ENCODE data around the gene CHCHD3. TPM values are rescaled to one million over a fixed set of nuclear protein-coding genes. Genes with fewer than 3 reads are reported as not detected.

Gene CHCHD3
- polyA plus RNA-seq, 2 of the 4 experiments (the other 2 are of a cell fraction): 96.7 to 139 TPM

DNA sequence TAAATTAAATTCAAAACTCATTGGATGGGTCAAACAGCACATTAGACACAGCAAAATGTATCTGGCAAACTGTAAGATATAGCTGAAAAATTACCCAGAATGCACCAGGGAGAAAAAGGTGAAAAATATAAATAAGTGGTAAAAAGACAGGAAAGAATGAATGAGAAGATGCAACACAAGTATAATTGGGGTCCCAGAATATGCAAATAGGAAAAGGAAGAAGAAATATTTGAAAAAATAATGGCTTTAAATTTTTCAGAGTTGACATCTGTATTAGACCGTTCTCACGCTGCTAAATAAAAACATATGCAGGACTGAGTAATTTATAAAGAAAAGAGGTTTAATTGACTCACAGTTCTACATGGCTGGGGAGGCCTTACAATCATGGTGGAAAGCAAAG is 337.9 kb downstream of the CHCHD3 start:
- no peak for TF ChIP-seq NFE2L2 (conservative IDR thresholded peaks at IDR 0.05; ENCODE audit: low read length)
- ChIA-PET CTCF (no interaction called here), POLR2A (no interaction called here)
- DNase-seq (ENCODE audit: low read depth in 1 of 2, low spot score in 1 of 2) (no peak), ATAC-seq (no peak), FAIRE-seq (no peak)
- H3K4me1 ChIP-seq: peaks cover 19% of the 10 kb centered on the region
- 38% methylated on average over 2 of the region's 2 CpGs for WGBS (ENCODE audit: missing lambda C conversion rate)
- peaks cover 40% of the 10 kb centered on the region for H3K9me3 ChIP-seq
- no peak overlapping the region for H3K4me3 ChIP-seq
- H3K27ac ChIP-seq: no peak overlapping the region
- H3K4me2 ChIP-seq: no peak overlapping the region

GRCh38 chr7:132742189-132742612 is 339.7 kb downstream of the CHCHD3 start:
- ChIA-PET POLR2A (no interaction called here), CTCF (interaction anchor here (0.6 to 1.3 kb wide), 2 partner anchors 38 to 162 kb away, joined by 3 to 4 read pairs; no protein-coding TSS in a partner anchor)
- Histone ChIP-seq H3K4me3 (no peak overlapping the region), H3K9me3 (peaks cover 40% of the 10 kb centered on the region), H3K4me1 (peaks cover 35% of the 10 kb centered on the region), H3K27ac (peak overlapping the region; percentile 14 to 25; a peak in 3 of 6 replicates), H3K4me2 (peak overlapping the region; percentile 19; the same call in 2 of the 3 replicates)
- DNase-seq (ENCODE audit: low read depth in 1 of 2, low spot score in 1 of 2) (peak; percentile 13 to 78), ATAC-seq (peak in 1 of 2 experiments; percentile 54; a peak in 3 of 6 replicates), FAIRE-seq (peak; percentile 7)
- no peak for TF ChIP-seq NR3C1 (IDR thresholded peaks at IDR 0.05)
- TF ChIP-seq EHMT2 (IDR thresholded peaks at IDR 0.05; ENCODE audit: low read depth): no peak
- TF ChIP-seq KDM5A (IDR thresholded peaks at IDR 0.05): no peak
- TF ChIP-seq FOXS1 (CRISPR knock-in tag; IDR thresholded peaks at IDR 0.05): no peak
- TF ChIP-seq RARB (CRISPR knock-in tag; IDR thresholded peaks at IDR 0.05): no peak
- TF ChIP-seq EP300 (IDR thresholded peaks at IDR 0.05): no peak
- TF ChIP-seq, protein P1, sequence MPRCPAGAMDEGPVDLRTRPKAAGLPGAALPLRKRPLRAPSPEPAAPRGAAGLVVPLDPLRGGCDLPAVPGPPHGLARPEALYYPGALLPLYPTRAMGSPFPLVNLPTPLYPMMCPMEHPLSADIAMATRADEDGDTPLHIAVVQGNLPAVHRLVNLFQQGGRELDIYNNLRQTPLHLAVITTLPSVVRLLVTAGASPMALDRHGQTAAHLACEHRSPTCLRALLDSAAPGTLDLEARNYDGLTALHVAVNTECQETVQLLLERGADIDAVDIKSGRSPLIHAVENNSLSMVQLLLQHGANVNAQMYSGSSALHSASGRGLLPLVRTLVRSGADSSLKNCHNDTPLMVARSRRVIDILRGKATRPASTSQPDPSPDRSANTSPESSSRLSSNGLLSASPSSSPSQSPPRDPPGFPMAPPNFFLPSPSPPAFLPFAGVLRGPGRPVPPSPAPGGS (IDR thresholded peaks at IDR 0.05): no peak
- TF ChIP-seq ZFP36 (IDR thresholded peaks at IDR 0.05; ENCODE audit: borderline replicate concordance, partially characterized antibody): no peak
- peak; percentile 32; the same call in 1 of the 2 replicates for TF ChIP-seq USF2 (IDR thresholded peaks at IDR 0.05)
- TF ChIP-seq GATA3 (IDR thresholded peaks at IDR 0.05; ENCODE audit: borderline replicate concordance): peak; percentile 41; the same call in 1 of the 2 replicates
- TF ChIP-seq FOSL2 (IDR thresholded peaks at IDR 0.05): peak; percentile 46; the same call in 1 of the 2 replicates
- TF ChIP-seq FOSL2 (CRISPR knock-in tag; IDR thresholded peaks at IDR 0.05): peak; percentile 40; the same call in 1 of the 2 replicates
- no peak for TF ChIP-seq HOXA7 (CRISPR knock-in tag; IDR thresholded peaks at IDR 0.05)
- TF ChIP-seq SMC3 (IDR thresholded peaks at IDR 0.05): no peak
- TF ChIP-seq RAD21 (conservative IDR thresholded peaks at IDR 0.05 in 1 of 2, IDR thresholded peaks at IDR 0.05 in 1 of 2): 0 out of 5 replicates have a peak, but pooled peaks of 1 of the 2 experiments have one; percentile 12
- peak; percentile 70 for TF ChIP-seq JUNB (IDR thresholded peaks at IDR 0.05)
- TF ChIP-seq CHD4 (IDR thresholded peaks at IDR 0.05; ENCODE audit: borderline replicate concordance): no peak
- peak; percentile 59 for TF ChIP-seq MAX (IDR thresholded peaks at IDR 0.05)
- TF ChIP-seq HEYL (CRISPR knock-in tag; IDR thresholded peaks at IDR 0.05): no peak
- TF ChIP-seq ZNF302 (CRISPR knock-in tag; IDR thresholded peaks at IDR 0.05): no peak
- 10% methylated on average over 4 of the region's 4 CpGs for WGBS (ENCODE audit: missing lambda C conversion rate)

GRCh38 chr7:132740176-132740575 is 341.7 kb downstream of the CHCHD3 start:
- DNase-seq (ENCODE audit: low read depth in 1 of 2, low spot score in 1 of 2): no peak
- H3K4me2 ChIP-seq: peak overlapping the region; percentile 35; the same call in 1 of the 3 replicates
- ChIA-PET CTCF (interaction anchor here (0.7 kb wide), 1 partner anchor 49 kb away, joined by 3 read pairs; no protein-coding TSS in a partner anchor), POLR2A (no interaction called here)
- H3K4me3 ChIP-seq: no peak overlapping the region
- ATAC-seq: no peak
- no peak for FAIRE-seq
- peaks cover 35% of the 10 kb centered on the region for H3K4me1 ChIP-seq
- peaks cover 35% of the 10 kb centered on the region for H3K9me3 ChIP-seq
- H3K27ac ChIP-seq: 0 out of 6 replicates have a peak overlapping the region, but pooled peaks of 1 of the 2 experiments have one; percentile 7
- 35% methylated on average over 5 of the region's 5 CpGs for WGBS (ENCODE audit: missing lambda C conversion rate)
- no peak for TF ChIP-seq CBX8 (IDR thresholded peaks at IDR 0.05)
- TF ChIP-seq POLR2AphosphoS2 (conservative IDR thresholded peaks at IDR 0.05; ENCODE audit: low read length): no peak
- TF ChIP-seq USF2 (IDR thresholded peaks at IDR 0.05): no peak
- TF ChIP-seq JUNB (IDR thresholded peaks at IDR 0.05): no peak
- TF ChIP-seq NFE2L2 (conservative IDR thresholded peaks at IDR 0.05; ENCODE audit: low read length): no peak
- TF ChIP-seq FOSB (CRISPR knock-in tag; IDR thresholded peaks at IDR 0.05): no peak
